Measurements from ENCODE around the gene FHIT. TPM values are rescaled to one million over a fixed set of nuclear protein-coding genes. Genes with fewer than 3 reads are reported as not detected.

Gene FHIT
- total RNA-seq, 4 donors from 2014 or later, result 3.5 to 17.0 (median 16.7) TPM

DNA sequence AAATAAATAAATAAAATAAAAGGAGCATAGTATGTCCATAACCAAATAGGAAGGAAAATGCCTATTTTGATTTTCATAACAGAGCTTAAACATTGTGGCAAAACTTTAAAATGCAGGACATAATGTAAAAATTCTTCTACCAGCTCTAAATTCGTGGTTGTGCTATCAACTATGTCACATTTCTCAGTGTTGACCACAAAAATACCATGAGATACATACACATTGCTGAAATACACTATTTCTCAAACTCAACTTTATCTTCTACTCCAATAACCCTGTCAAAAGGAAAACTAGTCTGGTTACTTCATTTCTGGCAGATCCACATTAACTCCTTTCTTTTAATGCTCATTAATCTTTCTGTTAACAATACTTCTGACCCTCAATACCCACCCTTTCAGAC is 523.2 kb downstream of the FHIT start:
- Histone ChIP-seq H3K27ac (no peak overlapping the region), H3K9me3 (no peaks in the 10 kb centered on the region), H3K4me1 (no peaks in the 10 kb centered on the region), H3K4me3 (no peak overlapping the region), H3K36me3 (no peaks in the 10 kb centered on the region), H3K27me3 (no peaks in the 10 kb centered on the region)
- DNase-seq, result no peak
- TF ChIP-seq POLR2A (IDR thresholded peaks at IDR 0.05), result no peak
- TF ChIP-seq, protein P1, sequence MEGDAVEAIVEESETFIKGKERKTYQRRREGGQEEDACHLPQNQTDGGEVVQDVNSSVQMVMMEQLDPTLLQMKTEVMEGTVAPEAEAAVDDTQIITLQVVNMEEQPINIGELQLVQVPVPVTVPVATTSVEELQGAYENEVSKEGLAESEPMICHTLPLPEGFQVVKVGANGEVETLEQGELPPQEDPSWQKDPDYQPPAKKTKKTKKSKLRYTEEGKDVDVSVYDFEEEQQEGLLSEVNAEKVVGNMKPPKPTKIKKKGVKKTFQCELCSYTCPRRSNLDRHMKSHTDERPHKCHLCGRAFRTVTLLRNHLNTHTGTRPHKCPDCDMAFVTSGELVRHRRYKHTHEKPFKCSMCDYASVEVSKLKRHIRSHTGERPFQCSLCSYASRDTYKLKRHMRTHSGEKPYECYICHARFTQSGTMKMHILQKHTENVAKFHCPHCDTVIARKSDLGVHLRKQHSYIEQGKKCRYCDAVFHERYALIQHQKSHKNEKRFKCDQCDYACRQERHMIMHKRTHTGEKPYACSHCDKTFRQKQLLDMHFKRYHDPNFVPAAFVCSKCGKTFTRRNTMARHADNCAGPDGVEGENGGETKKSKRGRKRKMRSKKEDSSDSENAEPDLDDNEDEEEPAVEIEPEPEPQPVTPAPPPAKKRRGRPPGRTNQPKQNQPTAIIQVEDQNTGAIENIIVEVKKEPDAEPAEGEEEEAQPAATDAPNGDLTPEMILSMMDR (IDR thresholded peaks at IDR 0.05), result no peak

DNA sequence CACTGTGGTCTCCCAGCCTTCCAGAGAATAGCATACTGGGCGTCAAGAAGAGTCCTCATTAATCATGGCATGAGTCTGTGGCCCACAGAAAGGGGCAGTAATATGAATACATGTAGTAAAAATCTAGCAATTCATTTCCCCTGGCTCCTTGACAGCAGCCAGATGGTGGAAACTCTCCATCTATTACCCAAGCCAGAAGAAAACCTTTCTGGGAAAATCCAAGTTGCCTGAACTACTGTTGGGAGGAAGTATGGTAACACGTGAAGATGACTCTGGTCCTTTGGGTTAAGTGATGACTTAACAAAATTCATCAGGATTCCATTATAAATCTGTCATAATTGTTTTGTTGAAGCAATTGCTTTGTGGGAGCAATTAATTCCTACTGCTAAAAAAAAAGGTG is 530.5 kb downstream of the FHIT start:
- Histone ChIP-seq H3K4me3 (no peak overlapping the region), H3K9me3 (no peaks in the 10 kb centered on the region), H3K27me3 (no peaks in the 10 kb centered on the region), H3K4me1 (no peaks in the 10 kb centered on the region), H3K36me3 (no peaks in the 10 kb centered on the region), H3K27ac (no peak overlapping the region)
- TF ChIP-seq, protein P1 (IDR thresholded peaks at IDR 0.05), result no peak
- no peak for TF ChIP-seq POLR2A (IDR thresholded peaks at IDR 0.05)
- DNase-seq, result no peak

DNA sequence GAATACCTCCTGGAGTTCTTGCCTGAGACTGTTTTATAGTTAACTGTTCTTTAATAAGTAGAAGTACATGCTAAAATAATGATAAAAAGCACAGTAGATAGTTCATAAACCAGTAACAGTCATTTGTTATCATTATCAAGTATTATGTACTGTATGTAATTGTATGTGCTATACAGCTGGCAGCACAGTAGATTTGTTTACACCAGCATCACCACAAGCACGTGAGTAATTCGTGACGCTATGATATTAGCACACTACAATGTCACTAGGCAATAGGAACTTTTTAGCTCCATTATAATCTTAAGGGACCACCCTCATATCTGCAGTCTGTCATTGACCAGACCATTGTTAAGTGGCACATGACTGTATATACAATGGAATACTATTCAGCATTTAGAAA is 534.7 kb downstream of the FHIT start:
- no peaks in the 10 kb centered on the region for H3K27me3 ChIP-seq
- no peak for DNase-seq

DNA sequence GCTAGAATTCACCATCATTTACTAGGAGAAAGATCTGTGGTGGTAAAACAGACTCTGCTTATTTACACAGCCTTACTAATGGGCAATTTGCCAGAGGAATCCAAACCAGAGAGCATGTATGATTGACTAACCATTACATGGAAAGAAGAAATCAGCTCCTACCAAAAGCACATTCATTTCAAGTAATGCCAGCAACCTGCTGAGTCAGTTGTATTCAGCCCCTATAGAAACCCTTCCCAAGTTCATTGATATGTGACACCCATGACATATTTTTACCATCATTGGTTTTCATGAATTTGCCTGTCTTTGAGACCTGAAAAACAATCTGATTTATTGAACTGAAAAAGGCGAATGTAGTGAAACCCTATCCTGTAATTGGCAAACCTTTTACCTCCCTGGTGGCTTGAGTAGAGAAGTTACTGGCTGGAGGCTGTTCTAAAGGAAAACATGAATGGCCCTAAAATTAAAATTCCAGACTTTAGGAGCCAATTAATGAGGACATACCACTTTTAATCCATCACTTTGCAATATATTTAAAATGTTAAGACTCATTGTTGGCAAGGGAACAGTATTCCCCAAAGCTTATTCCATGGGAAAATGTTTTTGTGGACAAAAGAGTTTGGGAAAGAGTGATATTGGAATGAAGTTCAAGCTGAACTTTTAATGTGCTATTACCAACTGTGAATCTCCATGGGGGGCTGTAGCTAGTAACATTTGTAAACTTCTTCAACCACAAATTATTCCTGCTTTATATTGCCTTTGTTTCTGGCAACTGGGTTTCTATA is 542.9 kb downstream of the FHIT start:
- Histone ChIP-seq H3K9me3 (no peaks in the 10 kb centered on the region), H3K27ac (no peak overlapping the region), H3K36me3 (no peaks in the 10 kb centered on the region), H3K4me1 (no peaks in the 10 kb centered on the region), H3K4me3 (no peak overlapping the region), H3K27me3 (no peaks in the 10 kb centered on the region)
- TF ChIP-seq POLR2A (IDR thresholded peaks at IDR 0.05), result no peak
- TF ChIP-seq, protein P1 (IDR thresholded peaks at IDR 0.05), result no peak
- no peak for DNase-seq

More for the DNA sequence above, 534.7 kb downstream of the FHIT start:
- Histone ChIP-seq H3K9me3 (no peaks in the 10 kb centered on the region), H3K4me1 (no peaks in the 10 kb centered on the region), H3K27ac (no peak overlapping the region), H3K4me3 (no peak overlapping the region), H3K36me3 (no peaks in the 10 kb centered on the region)
- TF ChIP-seq POLR2A (IDR thresholded peaks at IDR 0.05), result no peak
- TF ChIP-seq, protein P1 (IDR thresholded peaks at IDR 0.05), result no peak

DNA sequence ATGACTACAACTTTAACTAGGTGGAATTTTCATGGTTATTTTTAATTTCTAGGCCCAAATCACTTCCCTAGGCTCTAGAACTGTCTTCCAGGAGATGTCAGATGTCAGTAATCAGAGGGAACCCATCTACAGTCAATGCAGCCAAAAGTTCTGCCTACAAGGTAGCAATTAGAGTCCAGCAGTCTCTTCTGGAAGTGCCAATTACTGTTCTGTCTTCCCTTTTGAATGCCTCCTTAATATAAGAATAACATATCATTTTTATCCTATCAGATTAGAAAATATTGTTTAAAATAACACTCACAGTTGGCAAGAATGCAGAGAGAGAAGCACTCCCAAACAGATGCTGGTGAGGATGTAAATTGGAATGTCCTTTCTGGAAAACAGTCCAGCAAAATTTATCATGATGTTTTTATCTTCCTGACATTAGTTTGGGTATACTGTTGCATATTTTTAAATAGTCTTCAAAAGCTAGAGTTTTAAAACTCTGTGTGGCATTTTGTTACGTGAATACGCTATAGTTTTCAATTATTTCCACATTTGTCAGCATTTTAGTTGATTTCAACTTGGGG is 543.7 kb downstream of the FHIT start:
- Histone ChIP-seq H3K27ac (no peak overlapping the region), H3K27me3 (no peaks in the 10 kb centered on the region), H3K36me3 (no peaks in the 10 kb centered on the region), H3K9me3 (no peaks in the 10 kb centered on the region), H3K4me3 (no peak overlapping the region), H3K4me1 (no peaks in the 10 kb centered on the region)
- TF ChIP-seq POLR2A (IDR thresholded peaks at IDR 0.05), result no peak
- TF ChIP-seq, protein P1 (IDR thresholded peaks at IDR 0.05), result no peak
- no peak for DNase-seq

All from Peyer's patch (tissue), 4 donors.